GM20000 (cell line): ENCODE measurements around the gene ABHD14A.

Source experiments
- DNase-seq: peaks from one replicate; pipeline ENCODE4 v3.0.0; 2012; ENCODE audit warnings: low spot score
- TF ChIP-seq, protein P1 (sequence below): IDR thresholded peaks from 2 replicates; pipeline ENCODE4 v1.5.1; 2012; ENCODE audit warnings: mild to moderate bottlenecking, control low read depth; ENCODE audit errors: extremely low read depth, missing control alignments

The ABHD14A gene

DNA sequence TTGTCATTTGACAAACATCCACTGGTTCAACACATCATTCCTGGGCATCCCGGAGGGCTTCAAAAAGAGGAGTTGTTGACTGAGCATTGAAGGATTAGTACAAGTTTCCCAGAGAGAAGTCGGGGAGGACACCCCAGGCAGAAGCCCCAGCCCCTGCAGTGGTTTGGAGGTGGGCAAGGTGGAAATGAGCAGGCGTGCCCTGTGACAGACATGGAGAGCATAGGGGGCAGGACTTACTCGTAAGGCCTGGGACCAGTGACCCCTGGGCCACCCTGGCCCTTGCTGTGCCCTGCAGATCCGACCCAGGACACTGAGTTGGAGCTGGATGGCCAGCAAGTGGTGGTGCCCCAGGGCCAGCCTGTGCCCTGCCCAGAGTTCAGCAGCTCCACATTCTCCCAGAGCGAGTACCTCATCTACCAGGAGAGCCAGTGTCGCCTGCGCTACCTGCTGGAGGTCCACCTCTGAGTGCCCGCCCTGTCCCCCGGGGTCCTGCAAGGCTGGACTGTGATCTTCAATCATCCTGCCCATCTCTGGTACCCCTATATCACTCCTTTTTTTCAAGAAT is 26.8 kb upstream of the ABHD14A start:
- TF ChIP-seq, protein P1, sequence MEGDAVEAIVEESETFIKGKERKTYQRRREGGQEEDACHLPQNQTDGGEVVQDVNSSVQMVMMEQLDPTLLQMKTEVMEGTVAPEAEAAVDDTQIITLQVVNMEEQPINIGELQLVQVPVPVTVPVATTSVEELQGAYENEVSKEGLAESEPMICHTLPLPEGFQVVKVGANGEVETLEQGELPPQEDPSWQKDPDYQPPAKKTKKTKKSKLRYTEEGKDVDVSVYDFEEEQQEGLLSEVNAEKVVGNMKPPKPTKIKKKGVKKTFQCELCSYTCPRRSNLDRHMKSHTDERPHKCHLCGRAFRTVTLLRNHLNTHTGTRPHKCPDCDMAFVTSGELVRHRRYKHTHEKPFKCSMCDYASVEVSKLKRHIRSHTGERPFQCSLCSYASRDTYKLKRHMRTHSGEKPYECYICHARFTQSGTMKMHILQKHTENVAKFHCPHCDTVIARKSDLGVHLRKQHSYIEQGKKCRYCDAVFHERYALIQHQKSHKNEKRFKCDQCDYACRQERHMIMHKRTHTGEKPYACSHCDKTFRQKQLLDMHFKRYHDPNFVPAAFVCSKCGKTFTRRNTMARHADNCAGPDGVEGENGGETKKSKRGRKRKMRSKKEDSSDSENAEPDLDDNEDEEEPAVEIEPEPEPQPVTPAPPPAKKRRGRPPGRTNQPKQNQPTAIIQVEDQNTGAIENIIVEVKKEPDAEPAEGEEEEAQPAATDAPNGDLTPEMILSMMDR = no peak
- no peak for DNase-seq

DNA sequence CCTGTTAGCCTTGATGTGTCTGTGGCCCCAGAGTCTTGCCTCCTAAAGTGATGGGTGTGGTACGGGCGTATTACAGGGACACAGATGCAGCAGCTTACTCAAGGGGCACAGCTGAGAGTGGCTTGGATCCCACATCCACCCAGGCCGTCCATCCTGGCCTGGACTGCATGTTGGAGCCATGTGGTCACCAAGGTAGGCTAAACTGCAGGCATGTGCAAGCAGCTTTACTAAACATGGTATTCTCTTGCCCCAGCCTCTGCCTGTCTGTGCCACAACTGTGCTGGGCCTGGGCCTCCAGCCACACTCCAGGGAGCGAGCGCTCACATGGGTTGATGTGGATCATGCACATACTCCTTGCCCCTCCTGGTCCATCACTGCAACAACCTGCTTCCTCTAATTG is 25.7 kb upstream of the ABHD14A start:
- no peak for DNase-seq
- TF ChIP-seq, protein P1 = no peak

DNA sequence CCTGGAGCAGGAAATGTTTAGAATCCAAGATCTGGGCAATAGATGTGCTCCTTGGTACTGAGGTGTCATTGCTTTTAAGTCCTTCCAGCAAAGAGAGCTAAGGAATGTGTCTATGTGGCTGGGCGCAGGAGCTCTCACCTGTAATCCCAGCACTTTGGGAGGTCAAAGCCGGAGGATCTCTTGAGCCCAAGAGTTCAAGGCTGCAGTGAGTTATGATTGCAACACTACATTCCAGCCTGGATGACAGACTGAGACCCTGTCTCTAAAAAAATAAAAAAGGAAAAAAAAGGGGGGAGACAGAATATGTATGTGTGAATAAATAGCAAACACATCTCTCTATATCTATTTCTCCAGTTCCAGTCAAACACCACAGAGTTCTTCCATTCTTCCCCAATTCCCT is 24.0 kb upstream of the ABHD14A start:
- no peak for DNase-seq
- TF ChIP-seq, protein P1 = no peak

DNA sequence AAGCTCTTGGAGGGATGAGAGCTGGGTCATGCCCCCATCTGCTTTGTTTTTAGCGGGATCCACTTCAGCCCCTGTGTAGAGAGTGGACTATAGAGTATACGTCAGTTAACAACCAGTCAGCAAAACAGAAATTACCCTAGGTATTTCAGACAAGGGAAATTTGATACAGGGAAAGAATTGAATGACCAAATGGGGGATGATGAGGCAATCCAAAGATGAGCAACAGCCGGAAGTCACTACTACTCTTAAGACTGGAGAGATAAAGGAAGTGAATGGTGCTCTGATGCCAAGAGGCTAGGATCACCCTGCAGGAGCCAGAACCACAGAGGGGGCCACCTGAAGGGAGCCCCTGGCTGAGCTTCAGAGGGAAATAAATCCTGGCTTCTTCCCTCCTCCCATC is 21.4 kb upstream of the ABHD14A start:
- DNase-seq = no peak
- TF ChIP-seq, protein P1 = no peak

DNA sequence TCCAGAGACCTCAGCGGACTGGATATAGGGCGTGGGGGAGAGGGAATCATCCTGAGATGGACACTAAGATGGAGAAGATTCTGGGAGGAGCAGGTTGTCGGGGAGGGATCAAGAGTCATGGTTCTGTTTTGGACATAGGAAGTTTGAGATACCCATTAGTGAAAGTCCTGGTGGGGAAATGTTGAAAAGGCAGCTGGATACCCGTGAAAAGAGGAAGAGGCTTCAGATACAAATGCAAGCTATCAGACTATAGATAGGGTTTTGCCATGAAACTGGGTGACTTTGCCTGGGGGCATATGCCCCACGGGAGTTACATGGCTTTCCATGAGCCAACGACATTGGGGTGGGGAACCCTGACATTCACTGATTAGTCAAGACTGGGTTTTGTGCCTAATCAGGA is 20.8 kb upstream of the ABHD14A start:
- DNase-seq = no peak
- TF ChIP-seq, protein P1 = no peak

DNA sequence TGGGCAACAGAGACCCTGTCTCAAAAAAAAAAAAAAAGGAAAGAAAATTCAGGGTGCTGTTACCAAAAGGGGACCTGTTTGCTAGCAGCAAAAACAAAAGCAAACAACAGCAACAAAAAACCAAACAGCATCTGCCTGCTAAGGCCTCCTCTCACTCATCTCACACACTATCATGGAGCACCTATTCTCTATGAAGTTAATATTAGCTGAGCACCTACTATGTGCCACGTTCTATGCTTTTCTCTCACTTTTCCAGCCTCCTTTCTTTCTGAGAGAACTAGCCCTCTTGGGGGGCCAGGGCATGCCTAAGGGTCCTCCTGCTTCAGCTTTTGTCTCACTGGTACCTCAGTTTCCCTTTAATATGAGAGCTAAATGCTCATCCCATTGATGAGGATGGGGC is 20.2 kb upstream of the ABHD14A start:
- TF ChIP-seq, protein P1 = no peak
- no peak for DNase-seq

DNA sequence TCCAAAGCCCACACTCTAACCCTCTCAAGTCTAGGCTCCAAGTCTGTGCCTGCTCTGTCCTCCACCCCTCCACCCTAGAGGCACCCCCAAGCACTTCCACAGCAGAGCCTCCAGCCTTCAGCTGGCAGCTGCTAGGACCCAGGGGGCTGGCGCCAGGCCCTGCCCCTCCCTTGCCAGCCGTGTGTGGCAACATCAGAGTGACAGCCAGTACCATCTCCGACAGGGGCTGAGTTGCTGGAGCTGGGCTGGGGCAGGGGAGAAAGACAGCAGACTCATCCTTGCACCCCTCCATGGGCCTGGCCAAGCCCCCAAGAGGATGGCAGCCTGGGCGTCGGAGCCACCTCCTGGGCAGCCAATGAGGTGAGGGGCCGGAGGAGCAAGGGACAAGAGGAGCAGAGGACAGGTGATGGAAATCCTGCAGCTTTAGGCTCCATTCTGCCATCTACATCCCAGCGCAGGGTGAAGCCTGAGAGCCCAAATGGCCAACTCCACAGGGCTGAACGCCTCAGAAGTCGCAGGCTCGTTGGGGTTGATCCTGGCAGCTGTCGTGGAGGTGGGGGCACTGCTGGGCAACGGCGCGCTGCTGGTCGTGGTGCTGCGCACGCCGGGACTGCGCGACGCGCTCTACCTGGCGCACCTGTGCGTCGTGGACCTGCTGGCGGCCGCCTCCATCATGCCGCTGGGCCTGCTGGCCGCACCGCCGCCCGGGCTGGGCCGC is 19.5 kb upstream of the ABHD14A start, which contains the start of gene GPR62:
TSS of gene GPR62 (plus strand) at position 207 of the 718 bp plus-strand sequence. CDS start at position 479, 272 bp downstream.
- TF ChIP-seq, protein P1 = no peak
- no peak for DNase-seq
